Measurements from ENCODE around the gene PGM1.

- TF ChIP-seq MAFK (IDR thresholded peaks at IDR 0.05; ENCODE audit: low read depth, low read length) (no peak), CTCF (conservative IDR thresholded peaks at IDR 0.05; ENCODE audit: low read depth, low read length) (no peak), POLR2A (IDR thresholded peaks at IDR 0.05; ENCODE audit: low read depth, low read length) (no peak), RFX5 (IDR thresholded peaks at IDR 0.05; ENCODE audit: low read depth, low read length) (no peak)
Measured at GRCh38 chr1:63621075-63621474, 27.9 kb downstream of the PGM1 start.

All from IMR-90 (cell line).